ENCODE results near the gene CDK17.

CDK17 gene

DNA sequence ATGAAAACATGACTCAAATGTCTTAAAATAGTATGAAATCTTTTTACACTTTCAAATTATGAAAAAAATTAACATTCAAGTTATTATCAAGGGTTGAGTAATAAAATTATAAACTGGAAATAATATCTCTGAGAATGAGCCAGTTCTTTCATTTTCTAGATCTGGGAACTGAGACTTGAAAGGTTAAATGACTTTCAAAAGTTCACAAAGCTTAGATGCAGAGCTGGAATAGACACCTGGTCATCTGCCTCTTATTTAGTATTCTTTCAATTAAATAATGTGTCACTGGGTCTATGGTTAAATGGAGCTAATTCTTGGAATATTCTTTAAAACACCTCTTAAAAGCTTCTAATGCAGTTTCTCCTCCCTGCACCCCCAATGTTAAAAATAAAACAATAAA, 86.6 kb downstream of the CDK17 start:
- Histone ChIP-seq H2BK15ac (ENCODE audit: low read depth, poor library complexity, severe bottlenecking) (no peak overlapping the region), H3K4me3 (ENCODE audit: insufficient read depth in 1 of 2, low read depth in 1 of 2, low read length in 2 of 2) (no peak overlapping the region), H2AFZ (ENCODE audit: low read depth, low read length) (no peak overlapping the region), H3K79me1 (replicated peaks; ENCODE audit: low read length, poor library complexity, severe bottlenecking) (peaks cover 2% of the 10 kb centered on the region), H3K36me3 (ENCODE audit: control insufficient read depth in 1 of 2, insufficient read depth in 2 of 2, low read depth in 1 of 2, low read length in 2 of 2) (peaks cover 0 to 39% of the 10 kb centered on the region in 2 experiments), H3K9me3 (ENCODE audit: control insufficient read depth, low read length) (no peaks in the 10 kb centered on the region), H2AK5ac (ENCODE audit: low read length, severe bottlenecking) (no peak overlapping the region), H3K23ac (ENCODE audit: low read length in 2 of 2) (no peak overlapping the region), H3K14ac (ENCODE audit: low read length in 2 of 2) (no peak overlapping the region), H2BK5ac (ENCODE audit: low read depth, low read length, poor library complexity, severe bottlenecking) (no peak overlapping the region), H3K4ac (ENCODE audit: low read depth in 1 of 2, low read length in 2 of 2) (no peak overlapping the region), H2BK12ac (ENCODE audit: low read length in 2 of 2) (no peak overlapping the region), H4K91ac (ENCODE audit: low read length) (no peak overlapping the region), H3K4me1 (ENCODE audit: control insufficient read depth, insufficient read depth, low read depth, low read length) (peaks cover 1% of the 10 kb centered on the region), H3K27ac (ENCODE audit: low read length, poor library complexity, severe bottlenecking) (no peak overlapping the region), H3K27me3 (ENCODE audit: control insufficient read depth in 1 of 2, insufficient read depth in 1 of 2, low read length in 2 of 2) (no peaks in the 10 kb centered on the region), H2BK120ac (ENCODE audit: low read depth, low read length) (no peak overlapping the region), H3K4me2 (ENCODE audit: low read length, poor library complexity, severe bottlenecking) (no peak overlapping the region), H4K8ac (ENCODE audit: low read length) (no peak overlapping the region), H3K18ac (ENCODE audit: low read depth in 1 of 2, low read length in 2 of 2) (no peak overlapping the region), H3K9ac (ENCODE audit: low read length) (no peak overlapping the region)
- no peak for DNase-seq

DNA sequence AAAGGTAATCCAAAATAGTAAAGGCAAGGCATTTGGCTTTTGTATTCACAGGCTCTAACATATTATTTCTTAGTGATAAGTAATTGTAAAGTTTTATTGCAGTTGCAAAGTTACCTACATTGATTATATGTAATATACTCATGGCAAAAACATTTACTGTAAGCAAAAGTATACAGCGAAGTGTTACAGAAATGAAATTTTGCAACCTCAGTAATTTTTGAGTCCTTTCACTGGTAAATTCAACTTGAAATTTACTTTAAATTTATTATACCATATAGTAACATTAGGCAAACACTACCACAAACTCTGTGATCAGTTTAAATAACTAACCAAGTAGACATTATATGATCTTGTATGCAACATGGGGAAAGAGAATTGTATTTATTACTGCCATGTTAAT, 89.0 kb downstream of the CDK17 start:
- Histone ChIP-seq H2BK15ac (ENCODE audit: low read depth, poor library complexity, severe bottlenecking) (no peak overlapping the region), H3K4ac (ENCODE audit: low read depth in 1 of 2, low read length in 2 of 2) (no peak overlapping the region), H3K14ac (ENCODE audit: low read length in 2 of 2) (no peak overlapping the region), H3K36me3 (ENCODE audit: control insufficient read depth in 1 of 2, insufficient read depth in 2 of 2, low read depth in 1 of 2, low read length in 2 of 2) (peaks cover 5 to 50% of the 10 kb centered on the region in 2 experiments), H3K23ac (ENCODE audit: low read length in 2 of 2) (no peak overlapping the region), H3K18ac (ENCODE audit: low read depth in 1 of 2, low read length in 2 of 2) (no peak overlapping the region), H2AFZ (ENCODE audit: low read depth, low read length) (no peak overlapping the region), H2BK5ac (ENCODE audit: low read depth, low read length, poor library complexity, severe bottlenecking) (no peak overlapping the region), H2BK12ac (ENCODE audit: low read length in 2 of 2) (no peak overlapping the region), H3K4me1 (ENCODE audit: control insufficient read depth, insufficient read depth, low read depth, low read length) (peaks cover 1% of the 10 kb centered on the region), H3K27ac (ENCODE audit: low read length, poor library complexity, severe bottlenecking) (no peak overlapping the region), H4K8ac (ENCODE audit: low read length) (no peak overlapping the region), H3K27me3 (ENCODE audit: control insufficient read depth in 1 of 2, insufficient read depth in 1 of 2, low read length in 2 of 2) (no peaks in the 10 kb centered on the region), H3K4me2 (ENCODE audit: low read length, poor library complexity, severe bottlenecking) (no peak overlapping the region), H2BK120ac (ENCODE audit: low read depth, low read length) (no peak overlapping the region), H3K79me1 (replicated peaks; ENCODE audit: low read length, poor library complexity, severe bottlenecking) (peaks cover 2% of the 10 kb centered on the region), H3K4me3 (ENCODE audit: insufficient read depth in 1 of 2, low read depth in 1 of 2, low read length in 2 of 2) (no peak overlapping the region), H2AK5ac (ENCODE audit: low read length, severe bottlenecking) (no peak overlapping the region), H4K91ac (ENCODE audit: low read length) (no peak overlapping the region), H3K9ac (ENCODE audit: low read length) (no peak overlapping the region), H3K9me3 (ENCODE audit: control insufficient read depth, low read length) (no peaks in the 10 kb centered on the region)
- WGBS = no CpG with 5 or more reads among the region's 1 CpG
- no peak for DNase-seq

DNA sequence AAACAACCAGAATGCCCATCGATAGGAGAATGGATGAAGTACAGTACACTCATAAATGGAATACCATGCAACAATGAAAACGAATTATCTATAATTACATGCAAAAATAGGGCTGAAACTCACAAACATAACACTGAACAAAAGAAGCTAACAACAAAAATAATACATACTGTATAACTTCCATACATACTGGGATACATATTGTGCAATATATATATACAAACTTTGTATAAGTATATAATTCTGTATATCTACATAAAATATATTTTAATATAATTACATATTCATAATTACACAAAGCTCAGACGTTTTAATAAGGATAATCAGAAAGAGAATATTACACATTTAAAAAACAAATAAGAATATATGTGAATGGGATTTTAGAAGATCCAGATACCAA, 90.2 kb downstream of the CDK17 start:
- no peak overlapping the region for H3K18ac ChIP-seq (ENCODE audit: low read depth in 1 of 2, low read length in 2 of 2)
- no peak overlapping the region for H3K4me2 ChIP-seq (ENCODE audit: low read length, poor library complexity, severe bottlenecking)
- no peak overlapping the region for H3K27ac ChIP-seq (ENCODE audit: low read length, poor library complexity, severe bottlenecking)
- H3K4ac ChIP-seq (ENCODE audit: low read depth in 1 of 2, low read length in 2 of 2) = no peak overlapping the region
- WGBS = 100% methylated on average over 1 of the region's 3 CpGs
- H3K9me3 ChIP-seq (ENCODE audit: control insufficient read depth, low read length) = no peaks in the 10 kb centered on the region
- no peak overlapping the region for H3K23ac ChIP-seq (ENCODE audit: low read length in 2 of 2)
- no peak overlapping the region for H2BK5ac ChIP-seq (ENCODE audit: low read depth, low read length, poor library complexity, severe bottlenecking)
- DNase-seq = no peak
- peaks cover 7% of the 10 kb centered on the region for H3K79me1 ChIP-seq (replicated peaks; ENCODE audit: low read length, poor library complexity, severe bottlenecking)
- H2BK12ac ChIP-seq (ENCODE audit: low read length in 2 of 2) = no peak overlapping the region
- H3K27me3 ChIP-seq (ENCODE audit: control insufficient read depth in 1 of 2, insufficient read depth in 1 of 2, low read length in 2 of 2) = no peaks in the 10 kb centered on the region
- H3K14ac ChIP-seq (ENCODE audit: low read length in 2 of 2) = no peak overlapping the region
- no peak overlapping the region for H2AFZ ChIP-seq (ENCODE audit: low read depth, low read length)
- no peak overlapping the region for H2BK120ac ChIP-seq (ENCODE audit: low read depth, low read length)
- no peak overlapping the region for H4K91ac ChIP-seq (ENCODE audit: low read length)
- H3K4me3 ChIP-seq (ENCODE audit: insufficient read depth in 1 of 2, low read depth in 1 of 2, low read length in 2 of 2) = no peak overlapping the region
- no peak overlapping the region for H4K8ac ChIP-seq (ENCODE audit: low read length)
- no peak overlapping the region for H2BK15ac ChIP-seq (ENCODE audit: low read depth, poor library complexity, severe bottlenecking)
- H2AK5ac ChIP-seq (ENCODE audit: low read length, severe bottlenecking) = no peak overlapping the region
- H3K4me1 ChIP-seq (ENCODE audit: control insufficient read depth, insufficient read depth, low read depth, low read length) = peaks cover 1% of the 10 kb centered on the region
- H3K9ac ChIP-seq (ENCODE audit: low read length) = no peak overlapping the region
- H3K36me3 ChIP-seq (ENCODE audit: control insufficient read depth in 1 of 2, insufficient read depth in 2 of 2, low read depth in 1 of 2, low read length in 2 of 2) = peaks cover 9 to 59% of the 10 kb centered on the region in 2 experiments

DNA sequence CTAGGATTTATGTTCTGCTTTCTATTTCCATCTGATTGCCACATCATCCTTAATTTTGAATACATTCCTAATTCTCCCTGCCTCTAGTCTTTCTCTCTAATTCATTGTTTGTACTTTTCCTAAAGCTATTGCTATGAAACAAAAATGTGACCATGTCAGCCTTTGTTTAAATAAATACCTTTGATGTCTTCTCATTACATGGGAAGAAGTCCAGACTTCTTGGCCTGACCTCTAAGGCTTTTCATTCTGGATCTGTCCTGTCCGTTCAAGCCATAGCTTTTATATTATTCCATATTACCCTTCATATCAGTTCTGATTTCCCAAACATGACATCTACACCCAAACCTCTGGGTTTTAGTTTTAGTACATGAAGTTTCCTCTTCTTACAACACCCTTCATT, 91.4 kb downstream of the CDK17 start:
- Histone ChIP-seq H3K23ac (ENCODE audit: low read length in 2 of 2) (no peak overlapping the region), H3K4me2 (ENCODE audit: low read length, poor library complexity, severe bottlenecking) (no peak overlapping the region), H2BK120ac (ENCODE audit: low read depth, low read length) (no peak overlapping the region), H2BK12ac (ENCODE audit: low read length in 2 of 2) (no peak overlapping the region), H3K9ac (ENCODE audit: low read length) (no peak overlapping the region), H2BK15ac (ENCODE audit: low read depth, poor library complexity, severe bottlenecking) (no peak overlapping the region), H3K27me3 (ENCODE audit: control insufficient read depth in 1 of 2, insufficient read depth in 1 of 2, low read length in 2 of 2) (no peaks in the 10 kb centered on the region), H3K14ac (ENCODE audit: low read length in 2 of 2) (no peak overlapping the region), H2AFZ (ENCODE audit: low read depth, low read length) (no peak overlapping the region), H3K4me3 (ENCODE audit: insufficient read depth in 1 of 2, low read depth in 1 of 2, low read length in 2 of 2) (no peak overlapping the region), H2BK5ac (ENCODE audit: low read depth, low read length, poor library complexity, severe bottlenecking) (no peak overlapping the region), H3K79me1 (replicated peaks; ENCODE audit: low read length, poor library complexity, severe bottlenecking) (peaks cover 7% of the 10 kb centered on the region), H3K4me1 (ENCODE audit: control insufficient read depth, insufficient read depth, low read depth, low read length) (no peaks in the 10 kb centered on the region), H4K8ac (ENCODE audit: low read length) (no peak overlapping the region), H3K9me3 (ENCODE audit: control insufficient read depth, low read length) (no peaks in the 10 kb centered on the region), H3K36me3 (ENCODE audit: control insufficient read depth in 1 of 2, insufficient read depth in 2 of 2, low read depth in 1 of 2, low read length in 2 of 2) (peaks cover 9 to 67% of the 10 kb centered on the region in 2 experiments), H3K18ac (ENCODE audit: low read depth in 1 of 2, low read length in 2 of 2) (no peak overlapping the region), H3K27ac (ENCODE audit: low read length, poor library complexity, severe bottlenecking) (no peak overlapping the region), H2AK5ac (ENCODE audit: low read length, severe bottlenecking) (no peak overlapping the region), H3K4ac (ENCODE audit: low read depth in 1 of 2, low read length in 2 of 2) (no peak overlapping the region), H4K91ac (ENCODE audit: low read length) (no peak overlapping the region)
- 80% methylated on average over 1 of the region's 1 CpG for WGBS
- DNase-seq = peak; percentile 5
